Stimulated activated effector memory CD8-positive, alpha-beta T cell treated with anti-CD3 and anti-CD28 coated beads, Interleukin-12 subunit alpha, Interleukin-12 subunit beta, amount 100 ng/mL, for 72 hours (primary cell): Measurements from ENCODE around the gene LTB4R.

Experiments used
- ATAC-seq: fragments of 150-1000 bp; cut with Tn5 transposase; 2 replicates; pipeline ENCODE4 v1.10.0; 2021
- DNase-seq, 2 donors: peaks; one replicate each; pipeline ENCODE4 v3.0.0; 2021 to 2022; ENCODE audit warnings: low spot score in 2 of 2
- H3K27ac Mint-ChIP-seq: one replicate; pipeline ENCODE4 v1.8.0; 2022; ENCODE audit warnings: mild to moderate bottlenecking, mixed read lengths
- H3K36me3 Mint-ChIP-seq: one replicate; pipeline ENCODE4 v1.8.0; 2022; ENCODE audit warnings: mild to moderate bottlenecking, mixed read lengths
- H3K4me1 Mint-ChIP-seq: one replicate; pipeline ENCODE4 v1.8.0; 2022; ENCODE audit warnings: mixed read lengths
- H3K4me3 Mint-ChIP-seq: one replicate; pipeline ENCODE4 v1.8.0; 2022; ENCODE audit warnings: mild to moderate bottlenecking, mixed read lengths
- H3K9me3 Mint-ChIP-seq: one replicate; pipeline ENCODE4 v1.8.0; 2022; ENCODE audit warnings: mixed read lengths

Gene LTB4R

DNA sequence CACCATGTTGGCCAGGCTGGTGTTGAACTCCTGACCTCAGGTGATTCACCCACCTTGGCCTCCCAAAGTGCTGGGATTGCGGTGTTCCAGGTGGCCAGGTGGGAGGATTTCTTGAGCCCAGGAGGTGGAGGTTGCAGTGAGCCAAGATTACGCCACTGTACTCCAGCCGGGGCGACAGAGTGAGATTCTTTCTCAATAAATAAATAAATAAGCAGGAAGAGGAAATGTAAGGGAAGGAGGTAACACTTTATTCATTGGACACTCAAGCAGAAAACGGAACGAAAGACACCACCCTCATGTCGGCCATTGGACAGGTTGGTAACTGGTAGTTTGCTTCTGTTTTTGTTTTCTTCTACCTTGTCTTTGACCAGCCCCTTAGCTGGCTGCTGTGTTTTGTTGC is 43.7 kb downstream of the LTB4R start:
- no peak overlapping the region for H3K27ac Mint-ChIP-seq
- ATAC-seq: no peak
- H3K4me1 Mint-ChIP-seq: peaks cover 10% of the 10 kb centered on the region
- no peaks in the 10 kb centered on the region for H3K36me3 Mint-ChIP-seq
- no peaks in the 10 kb centered on the region for H3K9me3 Mint-ChIP-seq
- no peak overlapping the region for H3K4me3 Mint-ChIP-seq
- DNase-seq: no peak

- Mint-ChIP-seq H3K36me3 (no peaks in the 10 kb centered on the region), H3K4me3 (no peak overlapping the region), H3K4me1 (peaks cover 10% of the 10 kb centered on the region), H3K27ac (no peak overlapping the region), H3K9me3 (no peaks in the 10 kb centered on the region)
- ATAC-seq: no peak
- no peak for DNase-seq
These were observed 44.9 kb downstream of the LTB4R start for GRCh38 chr14:24356208-24356607.

- H3K4me3 Mint-ChIP-seq: no peak overlapping the region
- no peaks in the 10 kb centered on the region for H3K36me3 Mint-ChIP-seq
- no peak overlapping the region for H3K27ac Mint-ChIP-seq
- H3K9me3 Mint-ChIP-seq: no peaks in the 10 kb centered on the region
- ATAC-seq (no peak), DNase-seq (no peak)
- no peaks in the 10 kb centered on the region for H3K4me1 Mint-ChIP-seq
These were observed 49.0 kb downstream of the LTB4R start for GRCh38 chr14:24360281-24360680.

DNA sequence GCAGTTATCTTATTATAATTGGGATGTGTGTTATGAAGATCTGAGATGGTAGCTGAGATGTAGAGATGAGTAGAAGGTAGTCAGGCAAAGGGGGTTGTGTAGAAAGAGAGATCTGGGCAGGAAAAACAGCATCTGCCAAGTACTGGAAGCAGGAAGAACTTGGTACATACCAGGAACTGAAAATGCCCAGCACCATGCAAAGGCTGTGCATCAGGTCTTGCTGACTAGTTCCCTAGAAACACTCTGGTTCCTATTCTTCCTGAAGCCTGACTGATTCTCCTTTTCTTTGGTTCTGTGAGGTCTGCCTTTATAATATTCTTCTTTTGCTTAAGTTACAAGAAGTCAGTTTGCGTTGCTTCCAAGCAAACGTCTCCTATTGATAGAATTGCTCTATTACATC is 50.0 kb downstream of the LTB4R start:
- DNase-seq (no peak), ATAC-seq (no peak)
- Mint-ChIP-seq H3K36me3 (no peaks in the 10 kb centered on the region), H3K9me3 (no peaks in the 10 kb centered on the region), H3K27ac (no peak overlapping the region), H3K4me3 (no peak overlapping the region), H3K4me1 (peaks cover 9% of the 10 kb centered on the region)

DNA sequence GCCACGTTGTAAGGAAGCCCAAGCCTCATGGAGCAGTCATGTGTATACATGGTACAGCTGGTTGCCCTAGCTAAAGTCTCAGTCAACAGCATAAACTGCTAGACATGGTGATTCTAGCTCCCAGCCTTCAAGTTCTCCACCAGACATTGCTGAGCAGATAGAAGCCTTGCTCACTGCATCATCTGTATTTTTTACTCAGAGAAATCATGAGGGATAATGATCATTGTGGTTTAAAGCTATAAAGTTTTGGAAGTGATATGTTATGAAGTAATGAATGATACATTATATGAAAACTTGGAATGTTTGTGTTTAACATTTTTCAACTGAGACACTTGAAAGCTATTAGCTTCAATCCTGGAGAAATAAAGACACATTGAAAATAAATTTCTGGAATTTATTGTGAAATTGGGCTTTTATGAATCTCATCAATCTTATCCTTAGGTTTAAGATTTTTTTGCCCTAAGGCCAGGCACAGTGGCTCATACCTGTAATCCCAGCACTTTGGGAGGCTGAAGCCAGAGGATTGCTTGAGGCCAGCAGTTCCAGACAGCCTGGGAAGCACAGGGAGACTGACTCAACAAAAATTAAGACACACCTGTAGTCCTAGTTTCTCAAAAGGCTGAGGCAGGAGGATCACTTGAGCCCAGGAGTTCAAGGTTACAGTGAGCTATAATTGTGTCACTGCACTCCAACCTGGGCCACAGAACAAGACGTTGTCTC is 51.1 kb downstream of the LTB4R start:
- DNase-seq: no peak
- H3K36me3 Mint-ChIP-seq: no peaks in the 10 kb centered on the region
- H3K27ac Mint-ChIP-seq: no peak overlapping the region
- H3K9me3 Mint-ChIP-seq: no peaks in the 10 kb centered on the region
- peaks cover 18% of the 10 kb centered on the region for H3K4me1 Mint-ChIP-seq
- no peak overlapping the region for H3K4me3 Mint-ChIP-seq
- ATAC-seq: no peak

- DNase-seq (no peak), ATAC-seq (no peak)
- Mint-ChIP-seq H3K27ac (no peak overlapping the region), H3K36me3 (no peaks in the 10 kb centered on the region), H3K4me3 (no peak overlapping the region), H3K4me1 (peaks cover 23% of the 10 kb centered on the region), H3K9me3 (no peaks in the 10 kb centered on the region)
These were observed 52.1 kb downstream of the LTB4R start for GRCh38 chr14:24363401-24363800.

GRCh38 chr14:24364841-24365240 is 53.5 kb downstream of the LTB4R start:
- Mint-ChIP-seq H3K4me3 (no peak overlapping the region), H3K9me3 (no peaks in the 10 kb centered on the region), H3K36me3 (no peaks in the 10 kb centered on the region), H3K27ac (no peak overlapping the region), H3K4me1 (peaks cover 29% of the 10 kb centered on the region)
- no peak for DNase-seq
- ATAC-seq: no peak

DNA sequence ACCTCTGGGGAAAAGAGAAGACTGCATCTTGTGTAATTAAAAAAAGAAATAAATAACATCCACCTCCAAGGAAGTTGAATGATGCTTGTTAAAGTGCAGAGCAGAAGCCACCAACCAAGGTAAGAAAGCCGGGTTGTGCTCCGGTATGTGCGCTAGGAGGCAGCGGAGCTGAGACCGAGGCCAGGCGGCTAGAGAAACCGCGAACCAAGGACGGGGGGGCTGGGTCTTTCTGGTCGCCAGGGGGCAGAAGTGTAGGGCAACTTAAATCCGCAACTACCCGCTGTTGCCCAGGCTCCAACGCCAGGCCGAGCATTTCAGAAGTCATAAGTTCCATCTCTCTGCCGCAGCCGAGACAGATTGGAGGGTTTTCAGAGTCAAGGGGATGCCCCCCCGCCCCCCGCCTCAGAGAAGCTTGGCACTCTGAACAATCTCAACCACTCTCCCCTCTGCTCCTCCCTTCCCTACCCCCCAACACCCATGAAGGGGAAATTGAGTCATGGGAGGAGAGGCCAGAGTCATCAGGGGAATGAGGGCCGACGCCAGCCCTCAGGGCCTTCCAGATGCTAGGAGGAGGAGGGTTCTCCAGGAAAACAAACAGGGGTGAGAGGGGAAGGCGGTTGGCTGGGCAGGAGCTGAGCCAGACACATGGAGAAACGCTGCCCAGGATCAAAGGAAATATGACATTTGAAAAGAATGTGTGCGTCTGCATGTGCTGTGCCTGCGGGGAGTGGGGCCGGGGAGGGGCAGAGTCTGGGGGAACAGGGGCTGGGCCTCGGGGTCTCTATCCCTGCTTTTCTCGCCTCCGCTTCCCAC is 54.5 kb downstream of the LTB4R start:
- ATAC-seq (peak; percentile 79), DNase-seq (peak; percentile 29 to 81)
- peak overlapping the region; percentile 75 for H3K27ac Mint-ChIP-seq
- H3K4me3 Mint-ChIP-seq: peak overlapping the region; percentile 67
- peaks cover 29% of the 10 kb centered on the region for H3K4me1 Mint-ChIP-seq
- H3K36me3 Mint-ChIP-seq: no peaks in the 10 kb centered on the region
- H3K9me3 Mint-ChIP-seq: no peaks in the 10 kb centered on the region

- DNase-seq: no peak
- Mint-ChIP-seq H3K4me3 (peak overlapping the region; percentile 67), H3K27ac (peak overlapping the region; percentile 75)
These were observed 55.1 kb downstream of the LTB4R start for GRCh38 chr14:24366413-24366720.

DNA sequence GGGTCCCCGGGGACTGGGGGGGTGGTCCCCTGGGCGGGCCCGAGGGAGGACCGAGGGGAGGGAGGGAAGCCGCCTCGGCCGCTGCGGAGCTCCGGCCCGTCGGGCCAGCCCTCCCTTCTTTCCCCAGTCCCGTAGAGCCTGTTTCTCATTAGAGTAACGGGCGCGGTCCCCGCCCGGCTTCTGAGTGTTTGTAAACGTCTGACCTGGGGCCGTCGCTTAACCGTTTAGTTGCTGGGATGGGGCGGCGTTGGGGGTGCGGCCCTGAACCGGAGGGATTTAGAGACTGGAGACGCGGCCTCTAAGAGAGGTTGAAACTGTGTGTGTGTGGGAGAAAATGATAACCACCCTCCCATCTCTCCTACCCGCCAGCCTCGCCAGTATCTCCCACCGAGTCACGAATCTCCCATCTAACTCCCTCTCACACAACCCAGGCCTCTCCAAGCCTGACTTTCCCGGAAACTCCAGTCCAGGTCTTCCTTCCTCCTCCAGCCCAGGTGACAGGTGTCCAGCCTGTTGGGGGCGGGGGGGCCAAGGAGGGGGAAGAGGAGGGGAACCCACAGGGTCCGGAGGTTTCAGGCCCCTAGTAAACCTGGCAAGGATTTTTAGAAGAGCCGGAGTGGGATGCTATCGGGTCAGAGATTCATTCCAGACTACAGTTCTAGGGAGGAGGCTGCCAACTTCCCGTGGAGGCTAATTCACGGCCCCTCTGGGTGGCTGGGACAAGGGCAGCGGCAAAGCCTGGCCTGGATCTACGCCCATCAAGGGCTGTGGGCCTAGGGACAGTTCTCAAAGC is 55.6 kb downstream of the LTB4R start:
- ATAC-seq: peak; percentile 46
- Mint-ChIP-seq H3K4me1 (peaks cover 29% of the 10 kb centered on the region), H3K36me3 (no peaks in the 10 kb centered on the region), H3K4me3 (peak overlapping the region; percentile 67), H3K9me3 (no peaks in the 10 kb centered on the region), H3K27ac (no peak overlapping the region)
- peak in 1 of 2 donors; percentile 63 for DNase-seq

More at GRCh38 chr14:24366413-24366720, 55.1 kb downstream of the LTB4R start:
- ATAC-seq: no peak
- H3K9me3 Mint-ChIP-seq: no peaks in the 10 kb centered on the region
- no peaks in the 10 kb centered on the region for H3K36me3 Mint-ChIP-seq
- peaks cover 29% of the 10 kb centered on the region for H3K4me1 Mint-ChIP-seq
